ENCODE results near the gene KREMEN2.

KREMEN2 gene

DNA sequence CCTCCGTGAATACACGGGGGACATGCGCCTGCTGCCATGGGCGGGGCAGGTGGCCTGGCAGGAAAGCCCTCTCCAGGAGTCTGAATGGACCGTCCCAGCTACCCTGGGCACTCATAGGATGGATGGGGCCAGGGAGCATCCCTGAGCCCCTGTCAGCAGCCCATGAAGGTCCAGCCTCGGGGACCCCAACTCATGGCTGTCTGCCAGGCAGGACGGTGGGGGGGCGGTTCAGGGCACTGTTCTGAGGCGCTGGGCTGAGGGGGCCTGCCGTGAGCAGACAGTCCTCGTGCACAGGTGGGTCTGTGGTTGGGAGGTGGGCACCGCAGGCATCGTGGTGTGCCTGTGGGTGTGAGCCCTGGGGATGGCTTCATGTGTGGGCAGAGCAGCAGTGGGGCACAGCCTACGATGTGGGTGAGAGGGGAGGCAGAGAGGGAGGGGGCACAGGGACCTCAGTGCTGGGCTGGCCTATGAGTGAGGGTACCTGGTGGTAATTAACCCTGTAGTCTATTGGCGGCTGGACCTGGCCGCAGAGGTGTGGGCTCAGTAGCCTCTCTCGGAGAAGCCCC is 22.6 kb downstream of the KREMEN2 start:
- DNase-seq (ENCODE audit: extremely low spot score) = no peak
- TF ChIP-seq, protein P1, sequence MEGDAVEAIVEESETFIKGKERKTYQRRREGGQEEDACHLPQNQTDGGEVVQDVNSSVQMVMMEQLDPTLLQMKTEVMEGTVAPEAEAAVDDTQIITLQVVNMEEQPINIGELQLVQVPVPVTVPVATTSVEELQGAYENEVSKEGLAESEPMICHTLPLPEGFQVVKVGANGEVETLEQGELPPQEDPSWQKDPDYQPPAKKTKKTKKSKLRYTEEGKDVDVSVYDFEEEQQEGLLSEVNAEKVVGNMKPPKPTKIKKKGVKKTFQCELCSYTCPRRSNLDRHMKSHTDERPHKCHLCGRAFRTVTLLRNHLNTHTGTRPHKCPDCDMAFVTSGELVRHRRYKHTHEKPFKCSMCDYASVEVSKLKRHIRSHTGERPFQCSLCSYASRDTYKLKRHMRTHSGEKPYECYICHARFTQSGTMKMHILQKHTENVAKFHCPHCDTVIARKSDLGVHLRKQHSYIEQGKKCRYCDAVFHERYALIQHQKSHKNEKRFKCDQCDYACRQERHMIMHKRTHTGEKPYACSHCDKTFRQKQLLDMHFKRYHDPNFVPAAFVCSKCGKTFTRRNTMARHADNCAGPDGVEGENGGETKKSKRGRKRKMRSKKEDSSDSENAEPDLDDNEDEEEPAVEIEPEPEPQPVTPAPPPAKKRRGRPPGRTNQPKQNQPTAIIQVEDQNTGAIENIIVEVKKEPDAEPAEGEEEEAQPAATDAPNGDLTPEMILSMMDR (IDR thresholded peaks at IDR 0.05; ENCODE audit: control extremely low read depth, extremely low read depth, low read depth, missing control alignments) = no peak
- ChIA-PET POLR2A (no interaction called here), CTCF (no interaction called here)

DNA sequence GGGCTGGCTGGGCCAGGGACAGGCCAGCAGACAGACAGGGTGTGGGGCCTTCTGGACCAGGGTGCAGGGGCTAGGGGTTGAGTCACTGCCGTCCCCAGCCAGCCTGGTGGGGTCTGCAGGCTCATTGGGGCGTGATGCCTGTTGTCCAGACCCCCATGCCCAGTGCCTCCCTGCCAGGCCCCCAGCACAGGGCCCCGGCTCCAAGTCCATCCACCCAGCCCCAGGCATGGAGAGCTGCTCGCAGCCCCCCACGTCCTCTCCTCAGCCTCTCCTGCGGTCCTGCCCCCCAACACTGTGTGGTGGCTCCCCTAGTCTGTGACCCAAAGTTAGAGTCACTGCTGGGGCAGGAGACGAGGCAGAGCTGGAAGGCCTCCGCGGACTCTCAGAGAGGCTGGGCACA is 23.2 kb downstream of the KREMEN2 start:
- DNase-seq (ENCODE audit: extremely low spot score) = no peak
- TF ChIP-seq, protein P1 (IDR thresholded peaks at IDR 0.05; ENCODE audit: control extremely low read depth, extremely low read depth, low read depth, missing control alignments) = no peak
- CTCF ChIA-PET = no interaction called here
- POLR2A ChIA-PET = no interaction called here

DNA sequence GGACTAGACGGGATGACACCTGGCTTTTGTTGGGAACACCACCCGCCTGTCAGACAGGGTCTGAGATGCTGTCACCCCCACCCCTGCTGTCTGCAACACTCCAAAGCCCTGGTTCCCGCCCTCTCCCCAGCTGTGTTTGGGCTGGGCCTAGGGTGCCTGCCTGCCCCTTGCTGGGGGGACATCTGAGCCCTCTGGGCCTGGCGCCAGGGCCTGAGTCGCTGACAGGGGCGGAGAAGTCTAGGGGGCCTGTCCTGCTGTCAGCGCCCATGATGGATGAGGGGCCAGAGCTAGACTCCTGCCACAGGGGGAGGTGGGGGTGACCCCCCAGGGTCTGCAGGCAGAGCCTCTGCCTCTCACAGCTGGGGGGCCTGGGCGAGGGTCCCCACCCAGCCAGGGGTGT is 23.8 kb downstream of the KREMEN2 start:
- TF ChIP-seq, protein P1 (IDR thresholded peaks at IDR 0.05; ENCODE audit: control extremely low read depth, extremely low read depth, low read depth, missing control alignments) = no peak
- ChIA-PET CTCF (no interaction called here), POLR2A (no interaction called here)
- DNase-seq (ENCODE audit: extremely low spot score) = no peak

DNA sequence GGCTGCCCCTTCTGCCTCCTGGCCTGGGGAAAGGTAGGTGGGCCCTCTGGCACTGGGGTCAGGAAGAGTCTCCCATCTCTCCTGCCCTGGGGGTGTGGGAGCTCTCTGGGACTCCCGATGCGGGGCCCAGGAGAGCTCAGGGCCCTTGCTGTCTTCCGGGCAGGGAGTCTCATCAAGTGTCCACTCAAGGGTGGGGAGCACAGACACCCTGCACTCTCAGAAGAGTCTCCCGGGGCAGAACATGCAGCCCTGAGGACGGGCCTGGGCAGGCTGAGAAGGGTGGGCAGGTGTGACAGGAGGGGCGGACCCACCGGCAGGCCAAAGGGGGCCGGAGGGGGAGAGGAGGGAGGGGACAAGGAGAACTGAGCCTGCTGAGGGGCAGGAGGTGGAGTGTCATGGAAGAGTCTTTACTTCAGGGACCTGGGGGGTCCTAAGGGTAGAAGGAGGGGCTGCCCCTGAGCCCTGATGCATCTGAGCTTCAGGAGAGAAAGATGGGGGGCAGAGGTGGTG is 24.6 kb downstream of the KREMEN2 start:
- ChIA-PET CTCF (no interaction called here), POLR2A (no interaction called here)
- TF ChIP-seq, protein P1 (IDR thresholded peaks at IDR 0.05; ENCODE audit: control extremely low read depth, extremely low read depth, low read depth, missing control alignments) = no peak
- no peak for DNase-seq (ENCODE audit: extremely low spot score)

DNA sequence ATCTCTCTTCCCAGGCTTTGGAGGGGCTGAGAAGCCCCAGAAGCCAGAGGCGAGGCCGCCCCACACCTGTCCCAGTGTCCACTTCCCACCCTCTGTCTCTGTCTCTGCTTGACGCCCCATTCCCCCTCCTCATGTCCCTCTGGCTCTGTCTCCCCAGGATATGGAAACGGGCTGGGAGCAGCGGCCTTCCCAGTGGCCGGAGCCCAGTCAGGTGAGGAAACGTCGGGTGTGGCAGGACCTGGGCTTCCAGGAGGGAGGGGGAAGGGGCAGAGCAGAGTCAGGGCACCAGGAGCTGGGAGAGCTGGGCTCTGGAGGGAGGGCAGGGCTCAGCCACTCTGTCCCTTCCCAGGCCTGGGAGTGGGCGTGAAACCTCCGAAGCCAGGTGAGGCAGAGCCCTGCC is 26.8 kb downstream of the KREMEN2 start:
- CTCF ChIA-PET = interaction anchor here (1.0 kb wide), 1 partner anchor 11 kb away, joined by 3 read pairs; no protein-coding TSS in a partner anchor
- no peak for DNase-seq (ENCODE audit: extremely low spot score)
- TF ChIP-seq, protein P1 (IDR thresholded peaks at IDR 0.05; ENCODE audit: control extremely low read depth, extremely low read depth, low read depth, missing control alignments) = no peak
- POLR2A ChIA-PET = no interaction called here

DNA sequence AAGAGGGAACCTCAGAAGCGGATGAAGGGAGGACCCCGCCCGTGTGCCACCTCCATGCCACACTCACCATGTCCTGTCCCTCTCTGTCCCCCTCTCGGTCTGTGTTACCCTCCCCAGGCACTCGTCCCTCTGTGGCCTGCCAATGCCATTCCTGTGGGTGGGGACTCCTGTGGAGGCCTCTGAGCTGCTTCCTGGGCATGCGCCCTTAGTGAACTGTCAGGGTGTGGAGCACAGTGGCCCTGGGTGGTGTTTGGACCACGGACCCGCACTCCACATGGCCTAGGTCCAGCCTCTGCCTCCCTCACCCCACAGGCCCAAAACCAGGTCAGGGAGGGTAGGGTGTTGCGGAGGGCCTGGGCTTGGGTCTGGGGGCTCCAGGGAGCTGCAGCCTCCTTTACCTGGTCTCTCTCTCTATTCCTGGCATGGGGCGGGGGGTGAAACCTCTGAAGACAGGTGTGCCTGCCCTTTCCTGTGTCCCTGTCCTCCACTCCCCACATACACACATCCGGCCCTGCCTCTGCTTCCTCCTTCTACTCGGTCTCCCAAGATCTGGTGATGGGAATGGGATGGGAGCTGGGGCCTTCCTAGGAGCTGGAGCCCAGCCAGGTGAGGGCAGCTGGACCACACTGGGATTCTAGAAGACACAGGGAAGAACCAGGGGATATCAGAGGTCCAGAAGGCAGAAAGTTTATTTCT is 27.6 kb downstream of the KREMEN2 start:
- DNase-seq (ENCODE audit: extremely low spot score) = no peak
- CTCF ChIA-PET = no interaction called here
- TF ChIP-seq, protein P1 (IDR thresholded peaks at IDR 0.05; ENCODE audit: control extremely low read depth, extremely low read depth, low read depth, missing control alignments) = no peak
- POLR2A ChIA-PET = no interaction called here

All from GM10248 (cell line).